Peyer's patch (tissue), 4 donors: ENCODE measurements around the gene TMEM225B.

Experiments
- POLR2A ChIP-seq, 2 donors: fragments of 450-650 bp; IDR thresholded peaks; one replicate each; pipeline ENCODE4 v1.5.1; 2017; ENCODE audit warnings: antibody characterized with exemption in 2 of 2, mild to moderate bottlenecking in 2 of 2, moderate library complexity in 2 of 2
- TF ChIP-seq, protein P1 (sequence below), 6 experiments: fragments of 450-650 bp in 4 of 6; fragments of 200-600 bp in 2 of 6; sonication (generic) in 1 of 6; IDR thresholded peaks; one replicate each; pipeline ENCODE4 v1.5.1; 2017 to 2019; ENCODE audit warnings: antibody characterized with exemption in 6 of 6, mild to moderate bottlenecking in 3 of 6, moderate library complexity in 1 of 6

DNA sequence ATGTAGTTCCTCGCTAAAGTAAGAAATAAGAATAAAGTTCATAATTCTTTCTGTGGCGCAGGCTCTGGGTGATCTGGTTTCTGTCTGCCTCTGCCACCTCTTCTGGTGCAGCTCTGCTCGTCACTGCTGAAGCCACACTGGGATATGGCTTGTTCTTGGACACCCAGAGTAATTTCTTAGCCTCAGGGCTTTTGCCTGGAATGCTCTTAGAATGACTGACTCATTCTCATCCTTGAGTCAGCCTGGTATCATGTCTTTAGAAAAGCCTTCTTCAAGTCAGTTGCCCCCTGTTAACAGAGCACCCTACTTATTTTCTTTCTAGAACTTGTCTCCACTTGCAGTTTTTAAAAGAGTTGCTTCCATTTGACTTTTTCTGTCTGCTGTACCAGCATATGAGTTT lies 20.7 kb downstream of the TMEM225B start:
- TF ChIP-seq, protein P1, sequence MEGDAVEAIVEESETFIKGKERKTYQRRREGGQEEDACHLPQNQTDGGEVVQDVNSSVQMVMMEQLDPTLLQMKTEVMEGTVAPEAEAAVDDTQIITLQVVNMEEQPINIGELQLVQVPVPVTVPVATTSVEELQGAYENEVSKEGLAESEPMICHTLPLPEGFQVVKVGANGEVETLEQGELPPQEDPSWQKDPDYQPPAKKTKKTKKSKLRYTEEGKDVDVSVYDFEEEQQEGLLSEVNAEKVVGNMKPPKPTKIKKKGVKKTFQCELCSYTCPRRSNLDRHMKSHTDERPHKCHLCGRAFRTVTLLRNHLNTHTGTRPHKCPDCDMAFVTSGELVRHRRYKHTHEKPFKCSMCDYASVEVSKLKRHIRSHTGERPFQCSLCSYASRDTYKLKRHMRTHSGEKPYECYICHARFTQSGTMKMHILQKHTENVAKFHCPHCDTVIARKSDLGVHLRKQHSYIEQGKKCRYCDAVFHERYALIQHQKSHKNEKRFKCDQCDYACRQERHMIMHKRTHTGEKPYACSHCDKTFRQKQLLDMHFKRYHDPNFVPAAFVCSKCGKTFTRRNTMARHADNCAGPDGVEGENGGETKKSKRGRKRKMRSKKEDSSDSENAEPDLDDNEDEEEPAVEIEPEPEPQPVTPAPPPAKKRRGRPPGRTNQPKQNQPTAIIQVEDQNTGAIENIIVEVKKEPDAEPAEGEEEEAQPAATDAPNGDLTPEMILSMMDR (IDR thresholded peaks at IDR 0.05), result no peak
- TF ChIP-seq POLR2A (IDR thresholded peaks at IDR 0.05), result no peak
